OCI-LY7 (cell line): ENCODE results near the gene TBC1D4. TPM values are rescaled to one million over a fixed set of nuclear protein-coding genes. Genes with fewer than 3 reads are reported as not detected.

Source experiments
- BruUV-seq: library from RNA; stranded (reverse); fragments of 400-500 nt; replicated peaks from 2 replicates; lab custom pipeline; 2021; lab: Mats Ljungman, UMichigan
- CTCF ChIA-PET: fragments of 300-600 bp; sonication (Branson Sonifier 250); formaldehyde crosslinking; loops from one replicate; lab custom pipeline; 2022; ENCODE audit warnings: antibody characterized with exemption; ENCODE audit not compliant: unreplicated experiment; lab: Charles Lee
- POLR2A ChIA-PET: fragments of 300-600 bp; sonication (Branson Sonifier 250); formaldehyde crosslinking; loops from one replicate; lab custom pipeline; 2022; ENCODE audit warnings: antibody characterized with exemption; lab: Charles Lee
- DNase-seq: peaks from one replicate; pipeline ENCODE4 v3.0.0-alpha.2; 2015; ENCODE audit warnings: low spot score
- H2AFZ ChIP-seq: fragments of 200-600 bp; sonication (generic), shearing (Covaris generic); 2 replicates; pipeline ENCODE4 v1.6.1; 2014; ENCODE audit warnings: mild to moderate bottlenecking, antibody characterized with exemption, low read length, moderate library complexity
- H3K27ac ChIP-seq: fragments of 200-600 bp; sonication (generic); 2 replicates; pipeline ENCODE4 v1.5.1; 2014; ENCODE audit warnings: mixed run types, low read depth, mild to moderate bottlenecking, moderate library complexity, low read length, inconsistent platforms; ENCODE audit not compliant: poor library complexity, severe bottlenecking
- H3K36me3 ChIP-seq: fragments of 200-600 bp; sonication (generic); 2 replicates; pipeline ENCODE4 v1.6.1; 2014; ENCODE audit warnings: mild to moderate bottlenecking, antibody characterized with exemption, low read length, moderate library complexity, mixed read lengths; ENCODE audit not compliant: insufficient read depth
- H3K4me1 ChIP-seq: fragments of 200-600 bp; sonication (generic); 2 replicates; pipeline ENCODE4 v1.5.1; 2014; ENCODE audit warnings: mild to moderate bottlenecking, low read length; ENCODE audit not compliant: insufficient read depth, poor library complexity, severe bottlenecking
- H3K4me2 ChIP-seq: fragments of 200-600 bp; sonication (generic); 2 replicates; pipeline ENCODE4 v1.6.1; 2014; ENCODE audit warnings: mild to moderate bottlenecking, low read length
- H3K4me3 ChIP-seq: fragments of 200-600 bp; sonication (generic); 2 replicates; pipeline ENCODE4 v1.5.1; 2014; ENCODE audit warnings: mild to moderate bottlenecking, low read depth, low read length; ENCODE audit not compliant: poor library complexity, severe bottlenecking
- H3K79me2 ChIP-seq: fragments of 200-600 bp; sonication (generic); 2 replicates; pipeline ENCODE4 v1.6.1; 2016; ENCODE audit warnings: low read depth, mild to moderate bottlenecking, low read length, moderate library complexity, mixed read lengths; ENCODE audit not compliant: insufficient read depth
- H3K9me2 ChIP-seq: fragments of 200-600 bp; sonication (generic); 2 replicates; pipeline ENCODE4 v1.6.1; 2016; ENCODE audit warnings: mild to moderate bottlenecking, low read length, mixed read lengths; ENCODE audit not compliant: insufficient read depth
- H3K9me3 ChIP-seq: fragments of 200-600 bp; sonication (generic); 2 replicates; pipeline ENCODE4 v1.6.1; 2014; ENCODE audit warnings: mild to moderate bottlenecking, mixed run types, low read length, mixed read lengths
- H4K20me1 ChIP-seq: fragments of 200-600 bp; sonication (generic); 2 replicates; pipeline ENCODE4 v1.6.1; 2014; ENCODE audit warnings: mild to moderate bottlenecking, antibody characterized with exemption, low read length, moderate library complexity, mixed read lengths; ENCODE audit not compliant: insufficient read depth
- CTCF ChIP-seq: fragments of 200-600 bp; sonication (generic); conservative IDR thresholded peaks from 2 replicates; pipeline ENCODE4 v1.5.1; 2014; ENCODE audit warnings: mild to moderate bottlenecking, antibody characterized with exemption, low read length, moderate library complexity, mixed read lengths
- EZH2phosphoT487 ChIP-seq: fragments of 200-600 bp; sonication (generic); IDR thresholded peaks from 2 replicates; pipeline ENCODE4 v1.6.1; 2018; ENCODE audit warnings: low read depth, borderline replicate concordance, mild to moderate bottlenecking, mixed run types, antibody characterized with exemption, low read length, moderate library complexity, mixed read lengths
- intact Hi-C: fragments of 100-400 bp; cut with micrococcal nuclease; formaldehyde crosslinking; loops from one replicate; pipeline ENCODE4 v1.10.0; 2022; ENCODE audit not compliant: unreplicated experiment
- total RNA-seq, 2 experiments: library from RNA; depleted of rRNA in 1 of 2; stranded (reverse); fragments of >200 nt in 1 of 2; shearing (Covaris generic) in 1 of 2; gene quantifications; 2 replicates each; pipeline ENCODE4 v1.2.3, GENCODE V29; 2014 to 2022

The TBC1D4 gene
- total RNA-seq, 2 experiments from 2014 or later, result 21.7 to 24.3 TPM

- no peaks in the 10 kb centered on the region for H3K4me1 ChIP-seq
- BruUV-seq, result no TSS peak
- no peaks in the 10 kb centered on the region for H4K20me1 ChIP-seq
- intact Hi-C loops, result no loop called here
- H3K36me3 ChIP-seq, result peaks cover 28% of the 10 kb centered on the region
- no peak overlapping the region for H3K27ac ChIP-seq
- no peak overlapping the region for H3K4me2 ChIP-seq
- CTCF ChIA-PET, result no interaction called here
- no peaks in the 10 kb centered on the region for H3K79me2 ChIP-seq
- no peak for DNase-seq
- H3K4me3 ChIP-seq, result no peak overlapping the region
- POLR2A ChIA-PET, result no interaction called here
- TF ChIP-seq CTCF (no peak), EZH2phosphoT487 (no peak)
- no peak overlapping the region for H2AFZ ChIP-seq
- H3K9me3 ChIP-seq, result no peaks in the 10 kb centered on the region
- H3K9me2 ChIP-seq, result no peaks in the 10 kb centered on the region
Observed at GRCh38 chr13:75305059-75305458, 176.9 kb downstream of the TBC1D4 start.

GRCh38 chr13:75303263-75303662, 178.7 kb downstream of the TBC1D4 start:
- H3K4me3 ChIP-seq, result no peak overlapping the region
- TF ChIP-seq EZH2phosphoT487 (no peak), CTCF (no peak)
- ChIA-PET POLR2A (no interaction called here), CTCF (no interaction called here)
- no peaks in the 10 kb centered on the region for H4K20me1 ChIP-seq
- H3K27ac ChIP-seq, result no peak overlapping the region
- no TSS peak for BruUV-seq
- no peaks in the 10 kb centered on the region for H3K79me2 ChIP-seq
- no peak overlapping the region for H2AFZ ChIP-seq
- no peaks in the 10 kb centered on the region for H3K4me1 ChIP-seq
- no peak for DNase-seq
- no peaks in the 10 kb centered on the region for H3K9me2 ChIP-seq
- no peak overlapping the region for H3K4me2 ChIP-seq
- peaks cover 31% of the 10 kb centered on the region for H3K36me3 ChIP-seq
- intact Hi-C loops, result no loop called here
- H3K9me3 ChIP-seq, result no peaks in the 10 kb centered on the region

GRCh38 chr13:75302071-75302698, 179.8 kb downstream of the TBC1D4 start:
- CTCF ChIA-PET, result no interaction called here
- Histone ChIP-seq H3K9me3 (no peaks in the 10 kb centered on the region), H3K27ac (no peak overlapping the region), H3K4me2 (no peak overlapping the region), H3K4me3 (no peak overlapping the region), H2AFZ (no peak overlapping the region), H3K79me2 (no peaks in the 10 kb centered on the region), H3K36me3 (peaks cover 28% of the 10 kb centered on the region), H4K20me1 (no peaks in the 10 kb centered on the region), H3K4me1 (no peaks in the 10 kb centered on the region), H3K9me2 (no peaks in the 10 kb centered on the region)
- TF ChIP-seq CTCF (no peak), EZH2phosphoT487 (no peak)
- no peak for DNase-seq
- intact Hi-C loops, result no loop called here
- POLR2A ChIA-PET, result interaction anchor here (0.6 kb wide), 1 partner anchor 317 kb away, joined by 3 read pairs; no protein-coding TSS in a partner anchor
- BruUV-seq, result no TSS peak
